GM21360 (cell line): Measurements from ENCODE around the gene ROPN1.

ENCODE experiments used
- ATAC-seq: cut with Tn5 transposase; IDR thresholded peaks from one replicate; pipeline ENCODE4 v1.9.1; 2021; ENCODE audit warnings: mild to moderate bottlenecking, moderate library complexity; ENCODE audit not compliant: unreplicated experiment

ROPN1 gene

GRCh38 chr3:123949641-123950040, 42.3 kb downstream of the ROPN1 start:
- ATAC-seq = no peak

DNA sequence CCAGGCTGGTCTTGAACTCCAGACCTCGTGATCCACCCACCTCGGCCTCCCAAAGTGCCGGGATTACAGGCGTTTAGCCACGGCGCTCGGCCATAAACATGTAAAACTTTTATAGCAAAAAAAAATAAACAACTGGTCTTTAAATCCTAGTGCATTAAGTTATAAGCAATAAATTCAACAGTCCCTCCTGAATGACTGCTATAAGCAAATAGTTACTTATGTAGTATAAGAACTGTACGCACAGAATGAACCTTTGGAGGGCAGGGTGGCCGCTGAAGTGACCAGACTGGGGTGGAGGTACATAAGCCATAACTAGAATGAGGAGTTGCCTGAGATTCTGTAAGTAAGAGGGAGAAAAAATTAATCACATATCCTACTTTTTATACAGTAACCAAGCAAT, 43.5 kb downstream of the ROPN1 start:
- ATAC-seq = no peak

GRCh38 chr3:123947482-123947881, 44.4 kb downstream of the ROPN1 start:
- ATAC-seq = no peak

DNA sequence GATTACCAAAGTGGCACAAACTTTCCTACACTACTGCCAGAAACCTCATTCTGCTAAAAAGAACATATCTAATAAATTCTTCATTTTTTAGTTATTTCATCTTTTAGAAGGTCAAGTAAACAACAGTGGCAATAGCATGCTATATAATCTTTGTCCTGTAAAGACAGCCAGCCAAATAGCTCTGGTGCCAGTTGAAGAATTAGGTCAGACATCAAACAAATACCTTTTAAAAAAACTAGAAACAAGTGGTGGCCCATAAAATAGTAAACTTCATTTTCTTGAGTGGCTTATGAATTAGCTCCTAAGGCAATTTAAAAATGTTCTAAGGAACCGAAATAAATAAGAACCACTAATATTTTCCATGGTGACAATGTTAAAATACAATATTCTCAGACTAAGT, 50.4 kb downstream of the ROPN1 start:
- ATAC-seq = no peak

GRCh38 chr3:123941121-123941520, 50.8 kb downstream of the ROPN1 start:
- no peak for ATAC-seq

DNA sequence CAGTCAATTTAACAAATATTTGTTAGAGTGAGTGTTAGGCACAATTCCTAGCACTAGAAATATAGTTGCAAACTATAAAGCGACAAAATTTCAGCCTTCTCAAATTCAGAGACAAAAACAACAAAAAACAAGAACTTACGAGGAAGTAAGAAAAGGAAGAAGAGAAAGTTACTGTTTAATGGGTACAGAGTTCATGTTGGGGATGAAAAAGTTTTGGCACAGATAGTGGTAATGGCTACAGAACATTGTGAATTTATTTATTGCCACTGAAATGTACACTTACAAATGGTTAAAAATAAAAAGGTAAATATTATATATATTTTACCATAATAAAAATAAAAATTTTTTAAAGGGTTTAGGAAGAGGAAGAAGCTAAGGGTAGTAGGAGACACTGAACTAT, 52.2 kb downstream of the ROPN1 start:
- ATAC-seq = no peak

DNA sequence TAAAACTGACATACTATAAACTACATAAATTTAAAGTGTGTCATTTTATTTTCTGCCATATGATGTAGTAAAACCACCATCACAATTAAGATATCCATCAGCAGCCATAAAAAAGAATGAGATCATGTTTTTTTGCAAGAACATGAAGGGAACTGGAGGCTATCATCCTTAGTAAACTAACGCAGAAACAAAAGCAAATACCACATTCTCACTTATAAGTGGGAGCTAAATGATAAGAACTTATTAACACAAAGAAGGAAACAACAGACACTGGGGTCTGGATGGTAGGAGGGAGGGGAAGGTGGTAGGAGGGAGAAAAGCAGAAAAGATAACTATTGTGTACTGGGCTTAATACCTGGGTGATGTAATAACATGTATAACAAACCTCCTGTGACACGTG, 55.5 kb downstream of the ROPN1 start:
- no peak for ATAC-seq

- no peak for ATAC-seq
Measured at GRCh38 chr3:123935830-123936229, 56.1 kb downstream of the ROPN1 start.

DNA sequence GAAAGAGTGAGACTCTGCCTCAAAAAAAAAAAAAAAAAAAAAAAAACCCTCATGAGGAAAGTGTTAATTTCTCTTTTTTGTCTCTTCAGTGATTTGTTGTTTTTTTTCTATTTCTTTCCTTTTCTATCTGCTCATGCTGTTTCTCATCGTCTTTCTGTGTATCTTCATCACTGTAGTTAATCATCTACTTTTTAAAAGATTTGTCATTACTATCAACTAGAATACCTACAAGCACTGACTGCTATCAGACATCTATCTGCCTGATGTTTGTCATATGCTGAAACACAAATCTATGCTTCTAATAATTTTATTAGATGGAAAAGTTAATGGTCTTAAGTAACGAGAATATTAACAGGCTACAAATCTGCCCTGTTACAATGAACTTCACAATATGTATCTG, 57.7 kb downstream of the ROPN1 start:
- no peak for ATAC-seq

DNA sequence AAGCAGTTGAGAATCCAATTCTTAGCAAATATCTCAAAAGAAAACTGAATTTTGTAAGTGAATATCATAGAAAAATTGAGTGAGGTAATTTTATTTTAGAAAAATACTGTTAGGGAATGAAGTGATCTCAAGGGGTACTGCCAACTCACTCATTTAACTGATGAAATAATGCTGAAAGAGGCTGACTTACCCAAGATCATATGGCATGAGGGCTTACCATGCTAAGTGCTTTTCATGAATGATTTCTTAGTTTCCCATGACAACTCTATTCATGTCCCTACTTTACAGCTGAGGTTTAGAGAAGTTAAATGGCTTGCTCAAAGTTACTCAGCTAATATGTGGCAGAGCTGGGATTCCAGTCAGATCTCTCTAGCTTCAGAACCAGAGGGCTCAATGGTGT, 61.5 kb downstream of the ROPN1 start:
- no peak for ATAC-seq

- ATAC-seq = no peak
Measured at GRCh38 chr3:123929325-123929724, 62.6 kb downstream of the ROPN1 start.

DNA sequence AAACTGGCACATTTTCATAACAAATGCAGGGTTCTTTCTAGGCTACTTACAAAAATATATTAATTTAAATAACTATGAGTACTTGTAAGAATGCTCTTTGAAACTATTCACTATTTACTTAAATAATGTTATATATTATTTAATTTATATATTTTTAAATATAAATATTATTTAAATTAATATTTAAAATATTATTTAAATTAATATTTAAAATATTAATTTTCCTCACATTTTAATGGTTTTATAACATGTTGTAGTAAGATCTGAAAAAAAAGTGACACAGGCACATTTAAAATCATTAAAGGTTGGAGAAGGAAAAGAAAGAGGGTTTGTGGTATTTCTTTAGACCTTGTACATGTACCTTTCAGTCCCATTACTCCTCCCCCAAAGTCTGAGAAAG, 65.5 kb downstream of the ROPN1 start:
- no peak for ATAC-seq

GRCh38 chr3:123920868-123921267, 71.1 kb downstream of the ROPN1 start:
- no peak for ATAC-seq

GRCh38 chr3:123920383-123920782, 71.5 kb downstream of the ROPN1 start:
- no peak for ATAC-seq

GRCh38 chr3:123919353-123919752, 72.6 kb downstream of the ROPN1 start:
- no peak for ATAC-seq
